Endometrium (tissue), 2 donors: ENCODE measurements around the gene THBD.

ENCODE experiments used
- FAIRE-seq: peaks from 2 replicates; lab custom pipeline; 2012; peaks lifted over from hg19 to GRCh38; lab: Jason Lieb, UNC
- donor health status: control.
- donor health status: control.

The THBD gene

DNA sequence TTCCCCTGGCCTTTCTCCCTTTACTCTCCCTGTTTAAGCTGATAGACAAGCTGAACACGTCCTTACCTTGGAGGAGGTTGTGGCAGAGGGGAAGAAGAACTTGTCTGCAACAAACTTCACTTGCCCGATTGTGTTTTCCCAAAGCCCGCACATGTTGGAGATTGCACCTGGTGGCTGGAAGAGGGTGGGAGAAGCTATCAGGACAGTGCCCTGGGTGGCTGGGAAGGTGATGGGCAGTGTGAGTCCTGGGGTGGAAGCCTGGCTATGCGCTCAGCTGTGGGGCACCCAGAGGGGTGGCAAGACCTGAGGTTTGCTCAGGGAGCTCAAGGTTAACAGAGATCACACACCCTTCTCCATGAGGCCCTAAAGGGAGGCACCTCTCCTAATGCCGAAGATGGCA is 39.4 kb downstream of the THBD start:
- FAIRE-seq: no peak

DNA sequence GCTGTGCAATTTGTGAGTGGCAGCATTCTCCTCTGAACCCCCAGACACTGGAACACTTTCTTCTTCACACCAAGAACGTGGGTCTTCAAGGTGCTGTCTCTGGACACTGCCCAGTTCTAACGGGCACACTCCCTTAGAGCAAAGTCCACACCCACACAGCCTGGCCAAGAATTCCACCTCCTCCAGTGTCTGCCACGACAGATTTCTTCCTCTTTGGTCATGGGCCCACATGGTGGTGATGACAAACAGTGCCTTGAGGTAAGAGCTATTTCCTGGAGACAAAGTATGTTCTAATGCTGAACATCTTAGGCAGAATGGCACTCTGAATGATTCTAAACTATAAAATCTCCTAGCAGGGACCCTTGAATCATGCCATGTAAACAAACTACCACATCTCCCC is 39.8 kb downstream of the THBD start:
- FAIRE-seq: no peak

DNA sequence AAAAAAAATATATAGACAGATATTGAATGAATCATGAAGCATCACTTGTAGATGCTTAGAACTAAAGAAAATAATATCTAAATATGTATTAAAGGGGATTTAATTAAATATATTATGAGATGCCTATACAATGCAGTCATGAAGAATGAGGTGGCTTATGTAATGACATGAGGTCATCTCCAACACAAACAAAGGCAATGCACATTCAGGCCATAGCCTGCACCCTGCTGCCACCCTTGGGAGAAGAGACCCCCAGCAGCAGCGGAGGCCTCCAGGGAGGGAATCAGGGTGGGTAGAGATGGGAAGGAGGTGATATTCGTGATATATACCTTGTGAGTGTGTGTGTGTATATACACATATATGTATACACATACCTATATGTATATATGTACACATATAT is 40.8 kb downstream of the THBD start:
- no peak for FAIRE-seq

DNA sequence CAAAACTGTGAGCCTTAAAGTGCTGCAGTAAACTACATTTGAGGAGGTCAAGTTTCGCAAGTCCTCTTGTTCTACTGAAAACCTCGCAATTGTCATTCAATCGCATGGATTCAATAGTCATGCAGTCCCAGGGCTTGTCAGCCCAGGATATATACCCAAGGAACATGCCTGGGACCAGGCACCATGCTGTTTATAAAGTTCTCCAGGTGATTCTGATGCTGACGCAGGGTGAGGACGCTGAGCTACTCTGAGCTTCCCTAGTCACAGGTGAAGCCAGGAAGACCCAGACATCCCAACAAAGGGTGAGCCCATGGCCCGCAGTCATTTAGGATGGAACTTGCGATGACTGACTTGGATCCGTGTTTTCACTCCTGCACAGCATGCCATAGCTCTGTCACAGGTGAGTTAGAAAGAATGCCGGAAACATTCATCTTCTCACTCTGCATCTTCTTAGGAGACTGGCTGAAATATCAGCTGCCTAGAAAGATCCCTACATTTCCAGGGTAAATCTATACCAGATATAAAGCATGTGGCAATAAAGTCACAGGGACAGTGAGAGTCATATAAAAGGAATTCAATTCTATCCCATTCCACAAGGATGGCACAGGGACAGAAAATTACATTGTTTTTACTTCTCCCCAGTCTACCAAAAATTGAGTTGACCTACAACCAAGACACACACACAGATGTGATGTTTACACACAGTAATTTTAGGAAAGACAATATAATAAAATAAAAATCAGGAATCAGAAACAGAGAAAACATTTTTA is 41.4 kb downstream of the THBD start:
- FAIRE-seq: no peak

DNA sequence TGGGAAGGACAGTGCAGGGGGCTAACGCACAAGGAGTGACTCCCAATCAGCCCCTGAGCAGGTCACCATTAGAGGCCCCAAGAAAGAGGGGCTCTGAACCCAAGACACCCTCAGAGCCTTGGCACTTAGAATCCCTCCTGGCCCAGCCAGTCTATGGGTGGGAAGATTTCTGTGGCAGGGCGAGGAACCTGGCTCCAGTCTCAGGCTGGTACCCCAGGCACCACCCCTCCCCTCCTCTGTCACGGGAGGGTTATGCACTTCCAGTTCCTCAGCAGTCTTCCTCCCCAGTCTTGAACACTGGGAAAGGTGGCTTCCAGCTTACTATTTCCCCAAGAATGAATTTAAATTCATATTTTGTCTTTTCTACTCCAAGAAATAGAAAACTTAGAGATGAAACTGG is 42.0 kb downstream of the THBD start:
- FAIRE-seq: no peak

DNA sequence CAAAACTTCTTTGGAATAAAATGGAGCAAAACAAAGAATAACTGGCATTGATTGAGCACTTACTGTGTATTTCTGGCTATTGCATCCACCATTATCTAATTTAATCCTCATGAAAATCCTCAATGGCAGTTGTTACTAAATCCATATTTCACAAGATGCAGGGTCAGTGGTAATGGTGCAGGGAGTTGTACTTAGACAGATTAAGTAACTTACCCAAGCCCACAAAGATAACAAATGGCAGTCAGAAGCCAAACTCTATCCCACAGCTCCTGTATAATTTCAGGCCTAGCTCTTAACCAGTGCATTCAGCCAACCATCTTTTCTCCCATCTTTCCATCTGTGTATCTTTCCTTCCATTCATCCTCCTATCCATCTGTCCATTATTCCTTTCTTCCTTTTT is 43.7 kb downstream of the THBD start:
- FAIRE-seq: no peak

DNA sequence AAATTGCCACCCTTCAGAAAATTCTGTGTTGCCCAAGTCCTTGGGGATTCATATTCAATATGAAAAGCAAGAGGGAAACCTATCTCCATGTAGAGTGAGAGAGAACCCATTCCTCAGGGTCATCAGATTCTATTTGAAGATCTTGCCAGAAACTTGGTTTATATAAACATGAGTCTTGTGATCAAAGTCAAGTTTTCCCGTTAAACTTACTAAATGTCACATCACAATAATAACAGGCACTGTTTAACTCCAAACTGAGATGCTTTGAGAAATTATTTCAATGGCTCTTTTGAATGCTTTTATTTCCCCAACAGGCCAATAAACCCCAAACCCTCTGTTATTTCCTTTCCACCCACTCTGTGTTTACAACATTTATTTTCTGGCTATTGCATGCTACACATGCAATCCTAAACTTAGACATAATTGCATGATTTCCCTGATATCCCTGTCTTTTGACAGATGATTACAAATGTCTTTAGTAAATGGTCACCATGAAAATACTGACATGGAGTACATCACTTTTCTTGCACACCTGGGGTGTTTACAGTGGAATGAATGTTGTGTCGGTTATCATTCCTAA is 45.5 kb downstream of the THBD start:
- FAIRE-seq: no peak

DNA sequence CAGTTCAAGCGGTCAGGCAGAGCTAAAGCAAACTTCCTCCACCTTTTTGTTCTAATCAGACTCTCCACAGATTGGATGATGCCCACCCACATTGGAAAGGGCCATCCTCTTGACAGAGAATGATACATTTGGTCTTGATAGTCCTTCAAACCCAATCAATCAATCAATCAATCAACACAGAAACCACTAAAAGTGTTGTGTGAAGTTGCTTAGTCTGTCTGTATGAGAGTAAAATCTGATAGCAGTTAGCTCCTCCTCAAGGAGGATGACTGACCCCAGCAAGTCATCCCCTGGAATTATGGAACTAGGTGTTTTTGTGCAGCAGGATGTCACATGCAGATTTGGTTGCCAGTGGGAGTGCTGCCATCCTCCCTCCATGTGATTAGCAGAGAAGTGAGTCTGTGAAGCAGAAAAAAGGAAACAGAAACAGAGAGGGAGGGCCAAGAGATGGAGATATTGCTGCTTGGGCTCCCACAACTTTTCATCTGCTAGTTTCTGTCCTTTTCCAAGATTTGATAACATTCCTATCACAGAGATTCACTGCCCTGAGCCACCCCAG is 46.3 kb downstream of the THBD start:
- no peak for FAIRE-seq

DNA sequence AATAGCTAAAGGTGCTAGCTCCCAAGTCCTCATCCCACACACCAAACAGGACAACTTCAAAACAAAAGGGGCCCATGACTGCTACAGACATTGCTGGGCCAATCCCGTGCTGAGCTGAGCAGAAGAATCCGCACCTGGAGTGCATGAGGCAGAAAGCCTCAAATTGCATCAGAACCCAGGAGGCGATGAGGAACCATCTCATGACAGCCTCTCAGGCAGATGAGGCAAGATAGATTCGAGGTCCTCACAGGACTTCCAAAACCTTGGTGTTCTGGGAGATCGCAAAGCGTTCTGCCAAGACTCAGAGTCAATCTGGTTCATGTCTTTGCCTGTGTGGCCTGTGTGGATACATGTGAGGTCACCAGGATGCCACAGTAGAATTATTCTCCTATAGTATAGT is 47.2 kb downstream of the THBD start:
- no peak for FAIRE-seq

DNA sequence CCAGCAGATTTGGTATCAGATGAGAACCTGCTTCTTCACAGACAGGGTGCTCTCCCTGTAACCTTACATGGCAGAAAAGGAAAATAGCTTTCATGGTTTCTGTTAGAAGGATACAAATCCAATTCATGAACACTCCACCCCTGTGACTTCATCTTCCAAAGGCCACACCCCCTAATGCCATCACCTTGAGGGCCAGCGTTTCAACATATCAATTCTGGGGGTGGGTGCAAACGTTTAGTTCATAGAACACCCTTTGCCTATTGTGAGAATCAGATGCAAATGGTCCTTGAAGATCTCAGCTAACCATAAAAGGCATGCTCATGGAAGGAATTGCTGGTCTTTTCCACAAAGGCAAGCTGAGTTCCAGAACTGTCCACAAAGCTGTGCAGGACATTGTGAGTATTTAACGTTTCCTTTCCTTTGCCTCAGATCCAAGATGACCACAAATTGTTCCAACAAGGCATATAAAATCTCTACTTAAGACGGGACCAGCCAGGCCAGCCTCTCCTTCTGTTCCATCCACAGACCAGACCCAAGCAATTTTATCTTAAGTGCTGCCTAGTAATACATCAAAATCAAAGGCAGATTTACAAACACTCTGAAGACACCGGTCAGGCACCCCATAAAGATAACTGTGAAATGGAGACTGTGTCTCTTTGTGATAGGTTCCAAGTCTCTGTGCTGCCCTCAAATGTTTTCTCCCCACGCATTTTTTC is 49.1 kb downstream of the THBD start:
- no peak for FAIRE-seq

DNA sequence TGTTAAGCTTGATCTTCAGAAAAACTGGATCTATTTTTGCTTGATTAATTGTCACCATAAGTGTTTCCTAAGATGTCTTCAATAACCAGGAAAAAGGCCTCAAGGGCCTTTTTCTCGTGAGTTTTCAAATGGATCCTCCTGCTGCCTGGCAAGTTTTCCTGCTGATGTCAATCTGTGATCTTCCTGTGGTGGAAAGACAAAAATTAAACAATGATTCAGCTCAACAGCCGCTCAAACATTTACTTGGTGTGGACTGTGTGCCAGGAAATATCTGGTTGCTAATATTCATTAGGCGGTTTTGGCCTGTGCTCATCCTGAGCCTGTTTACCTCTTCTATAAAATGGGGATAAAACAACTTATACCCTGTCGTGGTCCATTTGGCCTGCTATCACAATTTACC is 49.7 kb downstream of the THBD start:
- no peak for FAIRE-seq

DNA sequence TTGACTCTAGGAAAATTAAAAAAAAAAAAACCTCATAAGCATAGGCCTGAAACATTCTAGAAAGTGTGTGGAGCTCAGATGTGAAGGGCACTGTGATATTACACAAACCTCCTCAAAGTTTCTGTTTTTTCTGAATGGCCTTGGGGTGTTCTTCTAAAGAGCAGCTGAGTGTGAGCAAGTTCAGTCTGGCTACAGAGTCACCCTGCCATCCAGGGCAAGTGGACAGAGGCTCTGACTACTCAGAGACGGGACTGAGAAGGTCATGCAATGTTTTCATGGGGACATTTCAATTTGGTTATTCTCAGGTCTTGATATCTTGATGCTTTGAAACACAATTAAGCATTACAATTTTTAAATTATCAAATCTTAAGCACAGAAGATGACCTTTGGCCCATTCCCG is 51.0 kb downstream of the THBD start:
- FAIRE-seq: no peak

DNA sequence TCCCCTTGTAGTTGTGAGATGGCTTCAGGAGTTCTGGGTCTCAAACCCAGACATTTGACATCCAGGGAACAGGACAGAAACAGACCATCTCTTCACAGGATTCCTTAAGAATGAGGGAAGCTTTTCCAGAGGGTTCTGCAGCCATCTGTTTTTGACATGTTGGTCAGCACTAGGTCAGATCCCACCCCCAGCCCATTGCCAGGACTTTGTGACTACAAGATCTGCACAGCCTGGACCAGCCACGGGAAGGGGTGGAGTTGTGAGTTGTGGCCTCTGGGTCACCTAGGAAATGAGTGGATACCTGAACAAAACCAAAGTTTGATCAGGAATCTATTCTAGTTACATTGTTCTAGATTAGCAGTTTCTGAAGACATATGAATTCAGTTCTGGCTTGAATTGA is 53.5 kb downstream of the THBD start:
- no peak for FAIRE-seq
